ENCODE measurements around the gene INHBE.
"Not testable (repeated sequence)": the region's sequence is repeated elsewhere in the genome, so short reads cannot be mapped to it uniquely, and the experiment has no call there.

The INHBE gene

GRCh38 chr12:57476993-57477709 is 22.0 kb downstream of the INHBE start:
- DNase-seq = no peak

GRCh38 chr12:57477710-57478681 is 22.9 kb downstream of the INHBE start:
- DNase-seq = no peak

GRCh38 chr12:57479043-57479375 is 23.9 kb downstream of the INHBE start:
- DNase-seq = no peak

- no peak for DNase-seq
These were observed 24.4 kb downstream of the INHBE start, which contains the start of gene ARHGAP9 for GRCh38 chr12:57479376-57480115. Gene ARHGAP9, minus strand, starts transcription at chr12:57479866. Its CDS starts 460 bp downstream, at chr12:57479406.

GRCh38 chr12:57481671-57482070 is 26.6 kb downstream of the INHBE start:
- DNase-seq = no peak

- no peak for DNase-seq
These were observed 28.4 kb downstream of the INHBE start for GRCh38 chr12:57483466-57483865.

- no peak for DNase-seq
These were observed 30.6 kb downstream of the INHBE start for GRCh38 chr12:57485695-57486094.

- no peak for DNase-seq
These were observed 32.0 kb downstream of the INHBE start for GRCh38 chr12:57487055-57487596.

- DNase-seq = peak; percentile 67
These were observed 32.7 kb downstream of the INHBE start, which contains the start of gene MARS1 for GRCh38 chr12:57487597-57488401. Gene MARS1, plus strand, starts transcription at chr12:57488068. Its CDS starts 23 bp downstream, at chr12:57488091.

- DNase-seq = no peak
These were observed 33.5 kb downstream of the INHBE start for GRCh38 chr12:57488402-57489156.

GRCh38 chr12:57489157-57489641 is 34.1 kb downstream of the INHBE start:
- DNase-seq = no peak

GRCh38 chr12:57490126-57490525 is 35.0 kb downstream of the INHBE start:
- no peak for DNase-seq

- DNase-seq = no peak
These were observed 36.5 kb downstream of the INHBE start for GRCh38 chr12:57491393-57492280.

GRCh38 chr12:57495051-57495701 is 40.1 kb downstream of the INHBE start:
- not testable (repeated sequence) for DNase-seq

- DNase-seq = no peak
These were observed 41.7 kb downstream of the INHBE start for GRCh38 chr12:57496822-57497221.

- no peak for DNase-seq
These were observed 42.4 kb downstream of the INHBE start for GRCh38 chr12:57497223-57498131.

GRCh38 chr12:57498132-57498502 is 43.0 kb downstream of the INHBE start:
- no peak for DNase-seq

GRCh38 chr12:57498571-57498970 is 43.5 kb downstream of the INHBE start:
- no peak for DNase-seq
